CD4-positive, alpha-beta memory T cell (primary cell): Measurements from ENCODE around the gene KCNK3. TPM values are rescaled to one million over a fixed set of nuclear protein-coding genes. Genes with fewer than 3 reads are reported as not detected.

ENCODE experiments used
- CTCF ChIA-PET: fragments of 350-600 bp; sonication (Branson Sonifier 250); formaldehyde crosslinking; loops from one replicate; lab custom pipeline; 2021; ENCODE audit warnings: inconsistent platforms; ENCODE audit not compliant: partially characterized antibody; lab: Charles Lee
- POLR2A ChIA-PET: fragments of 350-600 bp; sonication (Branson Sonifier 250); formaldehyde crosslinking; loops from one replicate; lab custom pipeline; 2021; ENCODE audit not compliant: partially characterized antibody; lab: Charles Lee
- DNase-seq, 5 donors: peaks; one replicate each; pipeline versions ENCODE4 v3.0.0 to v3.0.0-alpha.2; 2020 to 2022; ENCODE audit warnings: mixed read lengths in 1 of 5
- H3K27ac ChIP-seq: one replicate; pipeline ENCODE4 v1.7.0; 2013; ENCODE audit warnings: low read depth, low read length
- H3K27me3 ChIP-seq: 2 replicates; pipeline ENCODE4 v1.7.0; 2013; ENCODE audit warnings: mild to moderate bottlenecking, low read length, moderate library complexity; ENCODE audit not compliant: insufficient read depth
- H3K36me3 ChIP-seq: 2 replicates; pipeline ENCODE4 v1.7.0; 2013; ENCODE audit warnings: mild to moderate bottlenecking, low read length, moderate library complexity; ENCODE audit not compliant: insufficient read depth
- H3K4me1 ChIP-seq: 2 replicates; pipeline ENCODE4 v1.7.0; 2013; ENCODE audit warnings: mild to moderate bottlenecking, low read length, moderate library complexity; ENCODE audit not compliant: insufficient read depth
- H3K4me3 ChIP-seq, 2 donors: one replicate each; pipeline ENCODE4 v1.7.0; 2013; ENCODE audit warnings: low read length in 2 of 2, mild to moderate bottlenecking in 1 of 2
- H3K9me3 ChIP-seq, 2 donors: one replicate each; pipeline ENCODE4 v1.7.0; 2013; ENCODE audit warnings: low read length in 2 of 2, control low read depth in 1 of 2; ENCODE audit not compliant: control insufficient read depth in 1 of 2
- H3K27ac Mint-ChIP-seq, 7 donors: one replicate each; pipeline ENCODE4 v1.8.0; 2020 to 2021; ENCODE audit warnings: mixed read lengths in 7 of 7, mild to moderate bottlenecking in 6 of 7, inconsistent platforms in 3 of 7, moderate library complexity in 3 of 7
- H3K27me3 Mint-ChIP-seq, 2 donors: one replicate each; pipeline ENCODE4 v1.8.0; 2020 to 2021; ENCODE audit warnings: mixed read lengths in 2 of 2
- H3K36me3 Mint-ChIP-seq, 2 donors: one replicate each; pipeline ENCODE4 v1.8.0; 2020 to 2021; ENCODE audit warnings: mixed read lengths in 2 of 2, inconsistent platforms in 1 of 2, mild to moderate bottlenecking in 1 of 2
- H3K4me1 Mint-ChIP-seq, 4 donors: one replicate each; pipeline ENCODE4 v1.8.0; 2020 to 2021; ENCODE audit warnings: mixed read lengths in 4 of 4, mild to moderate bottlenecking in 1 of 4
- H3K4me3 Mint-ChIP-seq, 8 donors: one replicate each; pipeline ENCODE4 v1.8.0; 2020 to 2021; ENCODE audit warnings: mixed read lengths in 8 of 8, mild to moderate bottlenecking in 7 of 8, moderate library complexity in 6 of 8, inconsistent platforms in 3 of 8
- H3K9me3 Mint-ChIP-seq, 8 donors: one replicate each; pipeline ENCODE4 v1.8.0; 2020 to 2021; ENCODE audit warnings: mixed read lengths in 8 of 8, mild to moderate bottlenecking in 5 of 8, inconsistent platforms in 3 of 8, moderate library complexity in 1 of 8
- intact Hi-C: fragments of 100-400 bp; cut with micrococcal nuclease; formaldehyde crosslinking; loops from one replicate; pipeline ENCODE4 v1.15.1; 2023
- polyA plus RNA-seq, 2 donors: library from polyadenylated mRNA; unstranded; fragments of 300-500 nt; fragmentation: Illumina TruSeq; gene quantifications; one replicate each; pipeline ENCODE4 v1.2.3, GENCODE V29; 2021
- total RNA-seq, 2 experiments: library from RNA; stranded (reverse); gene quantifications; one replicate each; pipeline ENCODE4 v1.2.3, GENCODE V29; 2021

Gene KCNK3
- total and polyA plus RNA-seq, 4 experiments from 2014 or later = not detected

DNA sequence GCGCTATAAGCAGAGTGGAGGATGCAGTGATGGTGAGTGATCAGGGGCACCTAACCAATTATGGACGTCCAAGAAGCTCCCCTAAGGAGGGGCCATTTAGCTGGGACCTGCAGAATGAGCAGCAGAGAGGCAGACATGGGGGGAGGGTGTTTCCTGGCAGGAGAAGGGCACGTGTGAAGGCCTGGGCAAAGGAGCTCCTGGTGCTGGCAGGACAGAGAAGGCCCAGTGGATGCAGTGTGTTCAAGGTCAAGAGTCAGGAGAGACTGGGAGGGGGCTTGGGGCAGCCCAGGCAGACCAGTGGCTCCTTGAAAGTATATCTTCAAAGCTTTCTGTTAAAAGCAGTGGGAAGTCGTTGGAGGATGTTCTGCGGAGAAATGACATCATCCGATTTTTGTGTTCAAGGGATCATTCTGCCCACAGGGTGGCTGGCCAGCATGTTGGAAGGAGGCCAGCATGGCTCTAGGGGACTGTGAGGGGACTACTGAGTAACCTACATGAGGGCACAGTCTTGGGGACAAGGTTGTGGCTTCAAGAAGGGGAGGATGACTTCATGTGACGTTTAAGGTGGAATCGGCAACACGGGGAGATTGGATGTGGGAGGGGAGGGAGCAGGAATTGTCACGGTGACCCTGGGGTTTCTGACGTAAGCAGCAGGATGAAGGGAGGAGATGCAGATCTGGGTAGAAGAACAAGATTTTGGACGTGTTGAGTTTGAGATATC is 42.4 kb upstream of the KCNK3 start:
- no peaks in the 10 kb centered on the region for H3K36me3 ChIP-seq
- H3K27ac ChIP-seq = no peak overlapping the region
- DNase-seq = no peak
- intact Hi-C loops = no loop called here
- CTCF ChIA-PET = no interaction called here
- peaks cover 0 to 2% (median 0%) of the 10 kb centered on the region in 8 donors for H3K9me3 Mint-ChIP-seq
- no peaks in the 10 kb centered on the region for H3K9me3 ChIP-seq
- peaks cover 7 to 21% of the 10 kb centered on the region in 2 donors for H3K27me3 Mint-ChIP-seq
- H3K4me1 ChIP-seq = no peaks in the 10 kb centered on the region
- no peaks in the 10 kb centered on the region for H3K36me3 Mint-ChIP-seq
- POLR2A ChIA-PET = no interaction called here
- no peak overlapping the region for H3K4me3 ChIP-seq
- no peak overlapping the region for H3K4me3 Mint-ChIP-seq
- no peaks in the 10 kb centered on the region for H3K4me1 Mint-ChIP-seq
- no peaks in the 10 kb centered on the region for H3K27me3 ChIP-seq
- no peak overlapping the region for H3K27ac Mint-ChIP-seq

DNA sequence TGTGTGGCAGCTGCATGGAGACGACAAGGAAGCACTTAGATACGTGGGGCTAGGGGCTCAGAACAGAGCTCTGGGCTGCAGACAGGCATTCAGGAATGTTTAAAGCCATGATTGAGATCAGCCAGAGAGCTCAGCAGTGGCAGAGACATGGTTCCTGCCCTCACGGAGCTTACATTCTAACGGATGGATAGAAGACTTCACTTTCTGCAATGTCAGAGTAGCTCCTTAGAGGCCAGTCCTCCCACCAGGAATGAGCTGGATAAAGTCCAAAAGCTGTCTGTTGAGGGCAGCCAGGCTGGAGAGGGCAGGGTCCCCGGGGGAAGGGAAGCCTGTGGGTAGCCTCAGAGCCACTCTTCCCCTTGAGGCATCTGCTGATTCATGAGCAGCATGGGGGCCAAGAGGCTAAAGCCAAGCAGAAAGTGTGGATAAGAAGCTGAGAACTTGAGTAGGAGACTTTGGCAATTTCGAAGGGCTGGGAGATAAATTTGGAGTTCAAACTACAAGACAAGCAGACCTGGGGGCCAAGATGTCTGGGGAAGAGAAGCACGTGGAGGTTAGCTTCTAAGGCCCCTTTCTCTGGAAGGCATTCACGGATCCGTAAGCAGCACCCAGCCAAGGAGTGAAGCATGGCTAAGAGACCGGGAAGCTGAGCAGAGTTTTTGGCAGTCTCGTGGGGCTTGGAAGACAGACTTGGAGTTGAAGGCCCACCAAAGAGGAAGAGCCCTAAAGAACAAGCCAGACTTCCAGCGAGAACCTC is 41.6 kb upstream of the KCNK3 start:
- Mint-ChIP-seq H3K4me3 (no peak overlapping the region), H3K27ac (no peak overlapping the region), H3K27me3 (peaks cover 6 to 20% of the 10 kb centered on the region in 2 donors), H3K4me1 (no peaks in the 10 kb centered on the region), H3K36me3 (no peaks in the 10 kb centered on the region), H3K9me3 (peaks cover 0 to 2% (median 0%) of the 10 kb centered on the region in 8 donors)
- no peaks in the 10 kb centered on the region for H3K27me3 ChIP-seq
- H3K36me3 ChIP-seq = no peaks in the 10 kb centered on the region
- H3K9me3 ChIP-seq = no peaks in the 10 kb centered on the region
- no peak overlapping the region for H3K4me3 ChIP-seq
- DNase-seq = no peak
- intact Hi-C loops = no loop called here
- POLR2A ChIA-PET = no interaction called here
- H3K27ac ChIP-seq = no peak overlapping the region
- H3K4me1 ChIP-seq = no peaks in the 10 kb centered on the region
- CTCF ChIA-PET = no interaction called here

DNA sequence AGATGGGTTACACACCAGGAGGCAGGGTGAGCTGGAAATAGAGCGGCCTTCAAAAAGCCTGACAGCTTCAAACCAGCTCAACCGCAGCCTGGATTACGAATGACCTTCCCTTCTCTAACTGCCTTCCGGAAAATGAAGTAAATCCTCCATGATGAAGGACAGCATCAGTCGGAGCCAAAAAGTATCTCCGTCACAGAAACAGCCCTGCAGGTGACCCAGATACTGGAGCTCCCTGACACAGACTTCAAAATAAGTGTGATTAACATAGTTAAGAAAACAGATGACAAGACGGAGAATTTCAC is 41.1 kb upstream of the KCNK3 start:
- Histone ChIP-seq H3K4me3 (no peak overlapping the region), H3K36me3 (no peaks in the 10 kb centered on the region), H3K27me3 (no peaks in the 10 kb centered on the region), H3K9me3 (no peaks in the 10 kb centered on the region), H3K4me1 (no peaks in the 10 kb centered on the region), H3K27ac (no peak overlapping the region)
- ChIA-PET CTCF (no interaction called here), POLR2A (no interaction called here)
- H3K4me3 Mint-ChIP-seq = no peak overlapping the region
- DNase-seq = no peak
- H3K27ac Mint-ChIP-seq = no peak overlapping the region
- no peaks in the 10 kb centered on the region for H3K4me1 Mint-ChIP-seq
- peaks cover 0 to 2% (median 0%) of the 10 kb centered on the region in 8 donors for H3K9me3 Mint-ChIP-seq
- H3K27me3 Mint-ChIP-seq = peaks cover 6 to 19% of the 10 kb centered on the region in 2 donors
- no peaks in the 10 kb centered on the region for H3K36me3 Mint-ChIP-seq
- intact Hi-C loops = no loop called here

DNA sequence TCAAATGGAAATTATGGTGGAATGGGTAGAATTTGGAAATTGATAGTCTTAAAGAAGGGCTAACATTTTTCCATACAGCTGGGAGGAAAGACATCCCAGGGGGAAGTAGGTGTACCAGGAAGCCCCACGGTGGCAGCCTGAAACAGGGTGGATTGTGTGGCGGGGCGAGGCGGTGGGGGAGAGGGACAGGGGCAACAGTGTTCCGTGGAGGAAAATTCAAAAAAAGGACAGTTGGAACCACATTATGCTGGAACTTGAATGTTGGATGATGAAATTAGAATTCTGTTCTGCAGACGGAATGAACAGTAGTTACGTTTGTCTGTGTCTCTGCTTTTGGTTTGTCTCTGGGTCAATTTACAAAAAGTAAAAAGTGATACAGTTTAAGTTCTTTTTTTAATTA is 40.7 kb upstream of the KCNK3 start:
- Histone ChIP-seq H3K9me3 (no peaks in the 10 kb centered on the region), H3K4me3 (no peak overlapping the region), H3K27me3 (no peaks in the 10 kb centered on the region), H3K27ac (no peak overlapping the region), H3K4me1 (no peaks in the 10 kb centered on the region), H3K36me3 (no peaks in the 10 kb centered on the region)
- no peak for DNase-seq
- no peaks in the 10 kb centered on the region for H3K4me1 Mint-ChIP-seq
- no peak overlapping the region for H3K27ac Mint-ChIP-seq
- ChIA-PET POLR2A (no interaction called here), CTCF (no interaction called here)
- H3K27me3 Mint-ChIP-seq = peaks cover 7 to 17% of the 10 kb centered on the region in 2 donors
- no peaks in the 10 kb centered on the region for H3K36me3 Mint-ChIP-seq
- intact Hi-C loops = no loop called here
- H3K4me3 Mint-ChIP-seq = no peak overlapping the region
- peaks cover 0 to 2% (median 0%) of the 10 kb centered on the region in 8 donors for H3K9me3 Mint-ChIP-seq

DNA sequence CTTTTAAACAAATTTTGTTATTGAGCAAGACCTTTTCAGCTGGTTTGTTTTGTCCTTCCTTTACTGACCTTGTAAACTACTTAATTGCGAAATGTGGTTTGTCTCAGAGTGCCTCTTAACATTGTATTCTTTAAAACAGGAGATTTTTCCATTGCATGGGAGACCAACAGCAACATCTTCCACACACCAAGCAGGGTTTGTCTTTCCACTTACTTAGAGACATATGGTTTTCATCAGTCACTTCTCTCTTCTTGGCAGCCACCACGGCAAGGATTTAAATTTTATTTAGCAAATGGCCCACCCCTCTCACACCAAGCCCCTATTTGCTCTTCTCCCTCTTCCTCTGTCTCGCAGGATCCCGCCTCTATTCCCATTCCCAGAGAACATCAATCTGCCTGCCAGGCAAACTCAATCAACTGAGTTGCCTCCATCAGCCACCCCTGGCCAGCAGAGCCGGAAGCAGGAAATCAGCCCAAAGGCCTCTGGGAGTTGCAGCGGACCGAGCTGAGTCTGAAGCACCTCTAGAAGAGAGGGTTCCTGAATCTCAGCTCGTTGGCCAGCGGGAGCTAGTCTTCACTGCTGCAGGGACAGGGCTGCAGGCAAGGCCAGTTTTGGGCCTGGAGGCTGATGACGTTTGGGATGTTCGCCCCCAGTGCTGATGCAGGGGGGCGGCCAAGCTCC is 40.0 kb upstream of the KCNK3 start:
- Mint-ChIP-seq H3K9me3 (peaks cover 0 to 8% (median 0%) of the 10 kb centered on the region in 8 donors), H3K4me3 (no peak overlapping the region), H3K4me1 (no peaks in the 10 kb centered on the region), H3K27me3 (peaks cover 9 to 17% of the 10 kb centered on the region in 2 donors), H3K36me3 (no peaks in the 10 kb centered on the region), H3K27ac (peak overlapping the region in 1 of 7 donors; percentile 60)
- ChIA-PET CTCF (no interaction called here), POLR2A (no interaction called here)
- intact Hi-C loops = no loop called here
- H3K4me3 ChIP-seq = no peak overlapping the region
- H3K36me3 ChIP-seq = no peaks in the 10 kb centered on the region
- no peaks in the 10 kb centered on the region for H3K9me3 ChIP-seq
- H3K27me3 ChIP-seq = no peaks in the 10 kb centered on the region
- H3K27ac ChIP-seq = no peak overlapping the region
- H3K4me1 ChIP-seq = no peaks in the 10 kb centered on the region
- no peak for DNase-seq

DNA sequence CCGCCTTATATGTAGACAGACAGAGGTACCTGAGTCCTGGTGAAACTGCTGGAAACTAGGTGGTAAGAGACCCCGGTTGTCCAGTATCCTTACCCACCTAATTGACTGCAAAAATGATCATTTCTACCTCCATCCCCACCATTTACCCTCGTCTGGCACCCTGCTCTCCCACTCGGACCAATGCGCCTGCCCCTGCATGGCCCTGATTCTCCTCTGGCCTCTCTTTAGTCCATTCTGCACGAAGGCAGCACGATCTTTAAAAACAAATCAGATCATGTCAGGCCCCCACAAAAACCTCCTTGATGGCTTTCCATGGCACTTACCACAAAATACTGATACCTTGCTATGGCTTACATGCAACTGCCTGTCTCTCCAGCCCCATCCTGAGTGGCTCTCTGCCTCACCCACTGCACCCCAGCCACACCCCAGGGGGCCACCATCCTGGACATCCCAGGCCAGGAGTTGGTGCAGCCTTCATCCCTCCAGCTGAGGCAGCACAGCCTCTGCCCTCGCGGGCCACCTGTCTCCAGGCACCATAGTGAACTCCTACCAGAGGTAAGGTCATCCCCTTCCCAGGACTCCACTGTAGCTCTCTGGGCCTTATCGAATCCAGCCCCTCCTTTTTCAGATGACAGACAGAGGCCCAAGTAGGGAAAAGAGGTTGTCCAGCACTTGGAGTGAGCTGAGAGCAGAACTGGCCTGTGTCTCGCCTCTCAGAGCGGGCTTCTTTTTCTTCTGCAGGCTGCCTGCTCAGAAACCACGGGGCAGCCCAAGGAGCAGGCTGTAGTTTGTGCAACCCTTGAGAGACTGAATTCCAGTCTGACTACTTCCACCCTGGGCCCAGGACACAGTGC is 39.1 kb upstream of the KCNK3 start:
- no peak for DNase-seq
- POLR2A ChIA-PET = no interaction called here
- H3K27me3 Mint-ChIP-seq = peaks cover 9 to 17% of the 10 kb centered on the region in 2 donors
- peaks cover 0 to 13% (median 0%) of the 10 kb centered on the region in 8 donors for H3K9me3 Mint-ChIP-seq
- H3K36me3 Mint-ChIP-seq = no peaks in the 10 kb centered on the region
- Histone ChIP-seq H3K4me3 (no peak overlapping the region), H3K27ac (no peak overlapping the region), H3K9me3 (no peaks in the 10 kb centered on the region), H3K4me1 (no peaks in the 10 kb centered on the region), H3K36me3 (no peaks in the 10 kb centered on the region), H3K27me3 (no peaks in the 10 kb centered on the region)
- peak overlapping the region in 2 of 7 donors; percentile 25 to 36 for H3K27ac Mint-ChIP-seq
- no peak overlapping the region for H3K4me3 Mint-ChIP-seq
- CTCF ChIA-PET = no interaction called here
- H3K4me1 Mint-ChIP-seq = no peaks in the 10 kb centered on the region
- intact Hi-C loops = no loop called here

DNA sequence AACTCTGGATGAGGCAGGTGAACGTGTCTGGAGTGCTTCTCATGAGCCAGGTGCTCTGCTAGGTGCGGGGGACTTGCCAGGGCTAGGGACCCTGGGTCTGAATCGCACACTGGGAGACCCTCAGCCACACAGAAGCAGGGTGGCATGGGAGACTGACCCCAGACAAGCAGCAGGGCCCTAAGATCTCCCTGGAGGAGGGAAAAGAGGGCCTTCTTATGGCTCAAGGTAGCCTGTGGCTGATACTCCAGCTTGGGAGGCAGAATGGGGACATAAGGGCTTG is 38.5 kb upstream of the KCNK3 start:
- H3K36me3 ChIP-seq = no peaks in the 10 kb centered on the region
- Mint-ChIP-seq H3K27ac (no peak overlapping the region), H3K36me3 (no peaks in the 10 kb centered on the region), H3K4me3 (no peak overlapping the region), H3K27me3 (peaks cover 11 to 18% of the 10 kb centered on the region in 2 donors), H3K9me3 (peaks cover 0 to 18% (median 5%) of the 10 kb centered on the region in 8 donors), H3K4me1 (no peaks in the 10 kb centered on the region)
- H3K9me3 ChIP-seq = no peaks in the 10 kb centered on the region
- no peak for DNase-seq
- H3K27ac ChIP-seq = no peak overlapping the region
- no peaks in the 10 kb centered on the region for H3K27me3 ChIP-seq
- POLR2A ChIA-PET = no interaction called here
- no peaks in the 10 kb centered on the region for H3K4me1 ChIP-seq
- no peak overlapping the region for H3K4me3 ChIP-seq
- intact Hi-C loops = no loop called here
- CTCF ChIA-PET = no interaction called here
